GM19023 (cell line): ENCODE results near the gene KIR2DL3.
"Not testable (repeated sequence)": the region's sequence is repeated elsewhere in the genome, so short reads cannot be mapped to it uniquely, and the experiment has no call there.

Source experiments
- ATAC-seq: cut with Tn5 transposase; IDR thresholded peaks from one replicate; pipeline ENCODE4 v1.9.1; 2021; ENCODE audit warnings: mild to moderate bottlenecking, moderate library complexity; ENCODE audit not compliant: unreplicated experiment

The KIR2DL3 gene

DNA sequence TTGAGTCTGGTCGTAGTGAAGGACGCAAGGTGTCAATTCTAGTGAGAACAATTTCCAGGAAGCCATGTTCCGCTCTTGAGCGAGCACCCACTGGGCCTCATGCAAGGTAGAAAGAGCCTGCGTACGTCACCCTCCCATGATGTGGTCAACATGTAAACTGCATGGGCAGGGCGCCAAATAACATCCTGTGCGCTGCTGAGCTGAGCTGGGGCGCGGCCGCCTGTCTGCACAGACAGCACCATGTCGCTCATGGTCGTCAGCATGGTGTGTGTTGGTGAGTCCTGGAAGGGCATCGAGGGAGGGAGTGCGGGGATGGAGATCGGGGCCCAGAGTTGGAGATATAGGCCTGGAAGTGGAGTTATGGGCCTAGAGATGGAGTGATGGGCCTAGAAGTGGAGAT lies at the start of gene KIR2DL3:
Gene KIR2DL3 (plus strand): TSS at position 208 of the 400 bp plus-strand sequence. CDS start 33 bp downstream, at position 241.
- not testable (repeated sequence) for ATAC-seq

DNA sequence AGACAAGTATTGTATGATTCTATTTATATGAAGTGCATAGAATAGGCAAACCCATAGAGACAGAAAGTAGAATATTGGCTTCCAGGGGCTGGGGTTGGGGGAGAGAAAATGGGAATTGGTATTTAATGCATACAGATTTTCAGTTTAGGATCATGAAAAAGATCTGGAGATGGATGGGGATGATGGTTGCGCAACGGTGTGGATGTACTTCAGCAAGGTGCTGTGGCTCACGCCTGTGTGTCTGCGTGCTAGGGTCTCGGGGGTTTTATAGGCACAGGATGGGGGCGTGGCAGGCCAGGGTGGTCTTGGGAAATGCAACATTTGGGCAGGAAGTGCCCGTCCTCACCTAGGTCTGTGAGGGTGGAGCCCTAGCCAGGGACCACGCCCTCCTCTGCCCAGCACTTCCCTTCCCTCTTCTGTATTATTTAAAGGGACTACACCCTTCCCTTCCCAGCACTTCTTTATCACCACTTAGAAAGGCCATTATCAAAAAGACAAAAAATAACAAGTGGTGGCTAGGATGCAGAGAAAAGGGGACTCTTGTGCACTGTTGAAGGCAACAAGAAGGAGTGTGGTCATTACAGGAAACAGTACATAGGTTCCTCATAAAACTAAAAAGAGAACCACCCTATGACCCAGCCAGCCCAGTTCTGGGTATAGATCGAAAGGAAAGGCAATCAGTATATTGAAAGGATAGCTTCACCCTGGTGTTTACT lies 46.6 kb upstream of the KIR2DL3 start:
- no peak for ATAC-seq

DNA sequence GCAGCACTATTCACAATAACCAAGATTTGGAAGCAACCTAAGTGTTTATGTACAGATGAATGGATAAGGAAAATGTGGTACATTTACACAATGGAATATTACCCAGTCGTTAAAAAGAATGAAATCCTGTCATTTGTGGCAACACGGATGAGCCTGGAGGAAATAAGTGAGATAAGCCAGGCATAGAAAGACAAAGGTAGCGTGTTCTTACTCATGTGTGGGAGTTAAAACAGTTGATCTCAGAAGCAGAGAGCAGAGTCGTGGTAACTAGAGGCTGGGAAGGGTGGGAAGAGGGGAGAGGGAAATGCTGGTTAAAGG lies 46.1 kb upstream of the KIR2DL3 start:
- ATAC-seq: no peak

DNA sequence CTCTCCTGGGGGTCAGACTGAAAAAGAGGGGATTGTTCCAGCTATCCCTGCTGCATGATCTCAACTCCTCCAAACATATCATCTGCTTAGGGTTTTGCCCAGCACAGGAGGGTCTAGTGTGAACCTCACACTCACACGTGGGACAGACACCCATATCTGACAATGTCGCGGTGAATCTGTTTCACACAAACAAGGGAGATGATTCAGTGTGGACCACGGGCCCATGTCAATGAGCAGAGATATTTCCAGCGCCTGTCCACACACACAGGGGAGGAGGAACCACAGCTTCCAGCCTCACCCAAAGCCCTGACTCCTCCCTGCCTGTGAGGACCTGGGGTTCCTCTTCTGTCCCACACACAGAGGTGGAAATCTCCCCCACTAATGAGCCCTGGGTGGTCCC lies 43.7 kb upstream of the KIR2DL3 start:
- no peak for ATAC-seq

DNA sequence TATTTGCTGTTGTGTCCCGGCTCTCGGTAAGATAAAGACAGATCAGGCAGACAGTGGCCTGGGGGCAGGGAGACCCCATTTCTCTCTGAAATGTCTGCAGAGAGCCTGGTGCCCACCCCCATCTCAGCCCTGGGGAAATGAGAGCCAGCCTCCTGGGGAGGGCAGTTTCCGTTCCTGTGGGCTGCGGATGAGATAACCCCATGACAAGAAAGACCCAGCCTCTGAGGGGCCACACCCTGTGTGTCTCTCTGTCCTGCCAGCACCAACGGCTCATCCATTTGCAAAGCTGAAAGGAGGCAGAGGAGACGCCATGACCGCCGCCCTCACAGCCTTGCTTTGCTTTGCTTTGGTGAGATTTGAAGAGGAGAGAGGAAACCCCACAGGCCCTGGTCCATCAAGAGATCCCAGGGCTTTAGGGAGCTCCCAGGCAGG lies 42.2 kb upstream of the KIR2DL3 start:
- ATAC-seq: no peak

DNA sequence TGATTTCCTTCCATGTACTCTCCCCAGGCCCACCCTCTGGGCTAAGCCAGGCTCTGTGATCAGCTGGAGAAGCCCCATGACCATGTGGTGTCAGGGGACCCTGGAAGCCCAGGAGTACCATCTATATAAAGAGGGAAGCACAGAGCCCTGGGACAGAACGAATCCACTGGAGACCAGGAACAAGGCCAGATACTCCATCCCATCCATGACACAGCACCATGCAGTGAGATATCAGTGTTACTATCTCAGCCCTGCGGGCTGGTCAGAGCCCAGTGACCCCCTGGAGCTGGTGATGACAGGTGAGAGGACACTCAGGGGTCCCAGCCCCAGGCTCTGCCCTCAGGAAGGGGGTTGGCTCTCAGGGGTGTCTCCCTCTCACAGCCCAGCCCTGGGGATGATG lies 41.5 kb upstream of the KIR2DL3 start:
- ATAC-seq: no peak

DNA sequence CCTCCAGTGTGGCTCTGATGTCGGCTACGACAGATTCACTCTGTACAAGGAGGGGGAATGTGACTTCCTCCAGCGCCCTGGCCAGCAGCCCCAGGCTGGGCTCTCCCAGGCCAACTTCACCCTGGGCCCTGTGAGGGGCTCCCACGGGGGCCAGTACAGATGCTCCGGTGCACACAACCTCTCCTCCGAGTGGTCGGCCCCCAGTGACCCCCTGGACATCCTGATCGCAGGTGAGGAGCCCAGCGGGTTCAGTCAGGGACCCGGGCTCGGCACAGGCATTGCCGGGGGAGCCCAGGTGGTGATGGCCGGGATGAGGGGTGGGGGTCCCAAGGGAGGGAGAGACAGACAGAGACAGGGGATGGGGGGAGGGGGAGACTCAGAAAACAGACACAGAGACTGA lies 40.6 kb upstream of the KIR2DL3 start:
- ATAC-seq: not testable (repeated sequence)

DNA sequence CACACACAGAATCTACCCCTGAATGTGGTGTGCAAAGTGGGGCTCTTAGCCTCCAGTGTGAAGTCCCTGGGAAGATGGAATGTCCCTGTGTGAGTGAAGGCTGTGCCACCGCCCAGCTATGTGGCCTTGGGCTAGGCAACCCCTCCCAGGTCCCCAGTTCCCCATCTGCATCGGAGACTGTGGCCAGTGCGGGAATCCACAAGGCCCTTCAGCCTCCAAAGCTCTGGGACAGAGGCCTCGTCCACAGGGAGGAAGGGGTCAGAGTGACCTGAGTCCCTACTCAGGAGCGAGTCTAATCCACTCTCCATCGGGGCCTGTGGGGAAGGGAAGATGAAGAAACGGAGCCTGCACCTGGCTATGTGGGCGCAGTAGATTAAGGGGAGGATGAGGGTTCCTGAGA lies 33.4 kb upstream of the KIR2DL3 start:
- ATAC-seq: no peak

DNA sequence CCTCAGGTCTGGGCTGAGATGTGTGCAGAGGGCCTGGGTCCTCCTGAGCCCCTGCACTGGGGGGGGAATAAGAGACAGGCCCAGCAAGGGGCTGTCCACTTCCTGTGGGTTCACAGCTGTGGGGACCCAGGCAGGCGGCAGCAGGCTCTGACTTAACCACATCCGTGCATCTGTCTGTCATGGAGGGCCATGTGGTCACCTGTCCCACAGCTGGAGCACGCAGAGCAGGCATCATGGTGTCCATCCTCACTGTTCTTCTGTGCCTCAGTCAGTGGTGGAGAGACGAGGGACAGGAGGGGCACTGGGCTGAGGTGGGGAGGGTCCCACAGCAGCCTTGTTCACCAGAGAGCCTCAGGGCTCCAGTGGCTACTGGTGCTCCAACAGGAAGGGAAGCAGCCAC lies 30.4 kb upstream of the KIR2DL3 start:
- no peak for ATAC-seq

DNA sequence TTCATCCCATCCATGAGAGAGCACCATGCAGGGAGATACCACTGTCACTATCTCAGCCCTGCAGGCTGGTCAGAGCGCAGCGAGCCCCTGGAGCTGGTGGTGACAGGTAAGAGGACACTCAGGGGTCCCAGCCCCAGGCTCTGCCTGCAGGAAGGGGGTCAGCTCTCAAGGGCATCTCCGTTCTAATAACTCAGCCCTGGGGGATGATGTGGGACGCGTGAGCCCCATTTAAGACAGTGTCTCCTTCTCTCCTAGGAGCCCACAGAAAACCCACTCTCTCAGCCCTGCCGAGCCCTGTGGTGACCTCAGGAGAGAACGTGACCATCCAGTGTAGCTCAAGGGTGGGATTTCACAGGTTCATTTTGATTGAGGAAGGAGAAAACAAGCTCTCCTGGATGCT lies 29.5 kb upstream of the KIR2DL3 start:
- no peak for ATAC-seq

DNA sequence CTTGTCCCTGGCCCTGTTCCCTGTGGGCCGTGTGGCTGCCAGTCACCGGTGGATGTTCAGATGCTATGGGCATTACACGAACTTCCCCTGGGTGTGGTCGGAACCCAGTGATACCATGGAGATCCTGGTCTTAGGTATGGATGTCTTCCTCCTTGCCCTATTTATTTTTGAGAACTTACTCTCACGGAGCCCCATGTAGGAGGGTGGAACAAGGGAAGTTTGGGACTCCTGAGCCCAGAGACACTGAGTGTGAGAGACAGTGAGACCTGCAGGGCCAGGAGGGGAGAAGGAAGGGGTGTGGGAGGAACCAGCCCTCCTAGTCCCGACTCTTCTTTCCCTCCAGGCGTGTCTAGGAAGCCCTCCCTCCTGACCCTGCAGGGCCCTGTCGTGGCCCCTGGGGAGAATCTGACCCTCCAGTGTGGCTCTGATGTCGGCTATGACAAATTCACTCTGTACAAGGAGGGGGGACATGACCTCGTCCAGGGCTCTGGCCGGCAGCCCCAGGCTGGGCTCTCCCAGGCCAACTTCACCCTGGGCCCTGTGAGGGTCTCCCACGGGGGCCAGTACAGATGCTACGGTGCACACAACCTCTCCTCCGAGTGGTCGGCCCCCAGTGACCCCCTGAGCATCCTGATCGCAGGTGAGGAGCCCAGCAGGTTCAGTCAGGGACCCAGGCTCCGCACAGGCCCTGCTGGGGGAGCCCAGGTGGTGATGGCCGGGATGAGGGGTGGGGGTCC lies 28.9 kb upstream of the KIR2DL3 start:
- ATAC-seq: no peak

DNA sequence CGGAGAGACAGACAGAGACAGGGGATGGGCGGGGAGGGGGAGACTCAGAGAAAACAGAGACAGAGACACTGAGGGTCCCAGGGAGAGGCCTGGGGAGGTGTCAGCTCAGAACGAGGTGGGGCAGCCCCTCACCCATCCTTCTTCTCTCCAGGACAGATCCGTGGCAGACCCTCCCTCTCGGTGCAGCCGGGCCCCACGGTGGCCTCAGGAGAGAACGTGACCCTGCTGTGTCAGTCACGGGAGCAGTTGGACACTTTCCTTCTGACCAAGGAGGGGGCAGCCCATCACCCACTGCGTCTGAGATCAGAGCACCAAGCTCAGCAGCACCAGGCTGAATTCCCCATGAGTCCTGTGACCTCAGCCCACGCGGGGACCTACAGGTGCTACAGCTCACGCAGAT lies 28.4 kb upstream of the KIR2DL3 start:
- ATAC-seq: not testable (repeated sequence)

DNA sequence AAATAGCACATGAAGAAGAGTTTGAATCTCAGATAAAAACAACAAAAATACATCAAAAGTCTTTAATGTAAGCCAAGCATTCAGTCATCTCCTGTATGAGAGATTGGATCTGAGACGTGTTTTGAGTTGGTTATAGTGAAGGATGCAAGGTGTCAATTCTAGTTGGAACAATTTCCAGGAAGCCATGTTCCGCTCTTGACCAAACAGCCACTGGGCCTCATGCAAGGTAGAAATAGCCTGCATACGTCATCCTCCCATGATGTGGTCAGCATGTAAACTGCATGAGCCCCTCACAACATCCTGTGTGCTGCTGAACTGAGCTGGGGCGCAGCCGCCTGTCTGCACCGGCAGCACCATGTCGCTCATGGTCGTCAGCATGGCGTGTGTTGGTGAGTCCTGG lies 14.2 kb upstream of the KIR2DL3 start, which contains the start of gene KIR3DL3:
Gene KIR3DL3 (plus strand): TSS at position 301 of the 400 bp plus-strand sequence. CDS start 55 bp downstream, at position 356.
- no peak for ATAC-seq

DNA sequence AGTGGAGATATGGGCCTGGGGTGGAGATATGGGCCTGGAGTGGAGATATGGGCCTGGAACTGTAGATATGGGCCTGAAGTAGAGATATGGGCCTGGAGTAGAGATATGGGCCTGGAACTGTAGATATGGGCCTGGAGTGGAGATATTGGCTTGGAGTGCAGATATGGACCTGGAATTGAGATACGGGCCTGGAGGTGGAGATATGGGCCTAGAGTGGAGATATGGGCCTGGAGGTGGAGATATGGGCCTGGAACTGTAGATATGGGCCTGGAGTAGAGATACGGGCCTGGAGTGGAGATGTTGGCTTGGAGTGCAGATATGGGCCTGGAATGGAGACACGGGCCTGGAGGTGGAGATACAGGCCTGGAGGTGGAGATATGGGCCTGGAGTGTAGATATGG lies 13.7 kb upstream of the KIR2DL3 start:
- ATAC-seq: no peak

DNA sequence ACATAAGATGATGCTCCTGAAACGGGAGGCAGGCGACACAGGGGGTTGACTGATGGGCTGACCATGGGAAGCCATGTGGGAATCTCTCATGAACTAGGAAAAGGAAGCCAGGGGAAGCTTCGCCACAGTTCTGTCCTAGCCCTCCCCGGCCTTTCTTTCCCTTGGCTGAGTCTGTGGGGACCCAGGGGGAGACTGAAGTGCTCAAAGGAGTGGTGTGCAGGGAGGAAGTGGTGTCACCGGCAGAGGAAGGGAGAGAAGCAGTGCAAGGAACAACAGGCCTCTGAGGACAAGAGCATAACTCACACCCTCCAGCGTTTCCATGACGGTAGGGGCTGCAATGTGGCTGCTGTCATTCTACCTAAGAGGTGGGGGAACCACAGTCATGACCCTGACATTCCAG lies 13.0 kb upstream of the KIR2DL3 start:
- no peak for ATAC-seq

DNA sequence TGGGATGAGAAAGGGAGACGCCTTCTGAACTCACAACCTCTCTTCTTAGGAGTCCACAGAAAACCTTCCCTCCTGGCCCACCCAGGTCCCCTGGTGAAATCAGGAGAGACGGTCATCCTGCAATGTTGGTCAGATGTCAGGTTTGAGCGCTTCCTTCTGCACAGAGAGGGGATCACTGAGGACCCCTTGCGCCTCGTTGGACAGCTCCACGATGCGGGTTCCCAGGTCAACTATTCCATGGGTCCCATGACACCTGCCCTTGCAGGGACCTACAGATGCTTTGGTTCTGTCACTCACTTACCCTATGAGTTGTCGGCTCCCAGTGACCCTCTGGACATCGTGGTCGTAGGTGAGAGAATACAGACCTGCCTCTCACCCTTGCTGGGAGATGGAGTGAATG lies 10.8 kb upstream of the KIR2DL3 start:
- ATAC-seq: no peak

DNA sequence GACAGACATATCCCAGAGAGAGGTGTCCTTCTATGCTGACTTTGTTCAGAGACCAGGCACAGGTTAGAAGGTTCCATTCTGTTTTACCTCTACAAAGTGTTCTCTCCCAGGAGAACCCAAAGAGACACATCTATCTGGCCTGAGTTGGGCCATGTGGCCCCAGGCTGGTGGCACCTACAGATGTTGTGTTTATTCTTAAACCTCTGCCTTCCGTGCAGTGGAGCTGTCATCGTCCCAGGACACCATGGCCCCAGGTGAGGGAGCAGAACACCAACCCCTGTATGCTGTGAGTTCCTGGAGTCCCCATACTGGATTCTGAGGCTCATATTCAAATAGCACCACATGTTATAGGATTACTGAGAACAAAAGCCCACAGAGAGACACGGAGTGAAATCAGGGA lies 10.1 kb upstream of the KIR2DL3 start:
- ATAC-seq: no peak

DNA sequence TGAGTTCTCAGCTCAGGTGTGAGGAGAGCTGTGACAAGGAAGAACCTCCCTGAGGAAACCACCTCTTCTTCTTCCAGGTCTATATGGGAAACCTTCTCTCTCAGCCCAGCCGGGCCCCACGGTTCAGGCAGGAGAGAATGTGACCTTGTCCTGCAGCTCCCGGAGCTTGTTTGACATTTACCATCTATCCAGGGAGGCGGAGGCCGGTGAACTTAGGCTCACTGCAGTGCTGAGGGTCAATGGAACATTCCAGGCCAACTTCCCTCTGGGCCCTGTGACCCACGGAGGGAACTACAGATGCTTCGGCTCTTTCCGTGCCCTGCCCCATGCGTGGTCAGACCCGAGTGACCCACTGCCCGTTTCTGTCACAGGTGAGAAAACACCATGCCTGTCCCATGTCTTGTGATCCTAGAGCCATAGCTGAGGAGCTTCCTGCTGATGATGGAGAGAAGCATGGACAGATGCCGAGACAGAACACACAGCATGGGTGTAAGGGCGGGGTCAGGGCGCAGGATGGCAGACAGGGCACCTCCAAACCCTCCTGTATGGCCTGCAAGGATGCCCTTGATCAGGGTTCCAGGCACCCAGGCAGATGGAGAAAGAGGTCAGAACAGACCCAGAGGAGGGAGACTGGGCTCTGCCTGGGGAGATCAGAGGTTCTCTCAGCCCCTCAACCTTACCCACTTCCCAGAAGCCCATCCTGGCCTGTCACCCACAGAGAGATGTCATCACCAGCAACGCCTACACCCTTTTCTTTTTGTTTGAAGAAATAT lies 8.7 kb upstream of the KIR2DL3 start:
- ATAC-seq: no peak

DNA sequence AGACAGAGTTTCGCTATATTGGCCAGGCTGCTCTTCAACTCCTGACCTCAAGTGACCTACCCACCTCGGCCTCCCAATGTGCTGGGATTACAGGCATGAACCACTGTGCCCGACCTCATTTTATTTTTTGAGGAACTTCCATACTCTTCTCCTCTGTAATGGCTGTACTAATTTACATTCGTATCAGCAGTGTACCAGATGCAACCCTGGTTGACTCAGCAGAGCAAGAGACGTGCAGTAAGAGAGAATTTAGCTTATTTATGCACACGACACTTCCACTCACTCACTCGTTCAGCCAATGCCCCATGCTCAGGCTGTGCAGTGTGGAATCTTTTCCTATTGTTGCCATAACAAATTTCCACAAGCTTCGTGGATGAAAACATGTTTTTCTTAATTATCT lies 7.1 kb upstream of the KIR2DL3 start:
- ATAC-seq: no peak

DNA sequence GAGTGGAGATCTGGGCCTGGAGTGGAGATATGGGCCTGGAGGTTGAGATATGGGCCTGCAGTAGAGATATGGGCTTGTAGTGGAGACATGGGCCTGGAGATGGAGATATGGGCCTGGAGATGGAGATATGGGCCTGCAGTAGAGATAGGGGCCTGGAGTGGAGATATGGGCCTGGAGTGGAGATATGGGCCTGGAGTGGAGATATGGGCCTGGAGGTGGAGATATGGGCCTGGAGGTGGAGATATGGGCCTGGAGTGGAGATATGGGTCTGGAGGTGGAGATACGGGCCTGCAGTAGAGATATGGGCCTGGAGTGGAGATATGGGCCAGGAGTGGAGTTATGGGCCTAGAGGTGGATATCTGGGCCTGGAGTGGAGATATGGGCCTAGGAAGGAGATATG lies 402 bp downstream of the KIR2DL3 start:
- no peak for ATAC-seq

DNA sequence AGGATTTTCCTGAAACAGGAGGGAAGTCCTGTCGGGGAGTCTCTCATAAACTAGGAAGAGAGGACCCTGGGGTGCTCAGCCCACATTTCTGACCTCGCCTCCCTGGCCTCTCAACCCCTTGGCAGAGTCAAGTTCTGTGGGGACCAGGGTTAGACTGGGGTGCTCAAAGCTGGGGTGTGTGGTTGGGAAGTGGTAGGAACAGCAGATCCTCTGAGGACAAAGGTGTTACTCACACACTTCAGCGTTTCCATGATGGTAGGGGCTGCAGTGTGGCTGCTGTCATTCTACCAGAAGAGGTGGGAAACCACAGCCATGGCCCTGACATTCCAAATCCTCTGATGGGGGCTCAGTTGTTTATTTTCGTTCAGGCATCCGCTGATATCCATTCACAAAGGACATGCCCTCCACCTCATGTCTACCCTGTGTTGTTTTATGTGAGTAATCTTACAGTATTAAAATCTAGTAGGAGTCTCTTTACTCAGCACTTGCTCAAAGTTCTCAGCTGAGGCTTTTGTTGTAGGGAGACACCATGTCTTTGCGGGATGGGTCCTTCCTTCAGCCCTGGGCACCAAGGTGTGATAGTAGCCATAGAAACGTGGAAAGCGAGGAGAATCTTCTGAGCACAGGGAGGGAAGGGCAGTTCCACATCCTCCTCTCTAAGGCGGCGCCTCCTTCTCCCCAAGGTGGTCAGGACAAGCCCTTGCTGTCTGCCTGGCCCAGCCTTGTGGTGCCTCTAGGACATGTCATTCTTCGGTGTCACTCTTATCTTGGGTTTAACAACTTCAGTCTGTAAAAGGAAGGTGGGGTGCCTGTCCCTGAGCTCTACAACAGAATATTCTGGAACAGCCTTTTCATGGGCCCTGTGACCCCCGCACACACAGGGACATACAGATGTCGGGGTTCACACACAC lies 1.5 kb downstream of the KIR2DL3 start:
- no peak for ATAC-seq
